HG02938 (cell line): Measurements from ENCODE around the gene IL10.
"Not testable (repeated sequence)": the region's sequence is repeated elsewhere in the genome, so short reads cannot be mapped to it uniquely, and the experiment has no call there.

Experiments
- ATAC-seq: cut with Tn5 transposase; IDR thresholded peaks from one replicate; pipeline ENCODE4 v1.9.1; 2021; ENCODE audit warnings: mild to moderate bottlenecking, moderate library complexity; ENCODE audit not compliant: unreplicated experiment

The IL10 gene

GRCh38 chr1:206794294-206794908, 22.1 kb upstream of the IL10 start:
- ATAC-seq: no peak

- no peak for ATAC-seq
These were observed 21.3 kb upstream of the IL10 start for GRCh38 chr1:206793620-206794019.

- ATAC-seq: no peak
These were observed 20.8 kb upstream of the IL10 start for GRCh38 chr1:206792939-206793607.

GRCh38 chr1:206790502-206791250, 18.4 kb upstream of the IL10 start:
- ATAC-seq: no peak

GRCh38 chr1:206788487-206789050, 16.3 kb upstream of the IL10 start:
- ATAC-seq: no peak

GRCh38 chr1:206787891-206788290, 15.6 kb upstream of the IL10 start:
- ATAC-seq: no peak

- ATAC-seq: no peak
These were observed 14.1 kb upstream of the IL10 start for GRCh38 chr1:206786212-206786886.

GRCh38 chr1:206785182-206785765, 13.0 kb upstream of the IL10 start:
- no peak for ATAC-seq

- ATAC-seq: peak; percentile 53
These were observed 12.2 kb upstream of the IL10 start for GRCh38 chr1:206784471-206784903.

- no peak for ATAC-seq
These were observed 11.2 kb upstream of the IL10 start for GRCh38 chr1:206783506-206783905.

- peak; percentile 46 for ATAC-seq
These were observed 10.2 kb upstream of the IL10 start for GRCh38 chr1:206782448-206782847.

GRCh38 chr1:206779638-206780037, 7.3 kb upstream of the IL10 start:
- no peak for ATAC-seq

- ATAC-seq: not testable (repeated sequence)
These were observed 6.6 kb upstream of the IL10 start for GRCh38 chr1:206778911-206779310.

GRCh38 chr1:206778031-206778430, 5.7 kb upstream of the IL10 start:
- ATAC-seq: no peak

GRCh38 chr1:206776229-206776628, 3.9 kb upstream of the IL10 start:
- ATAC-seq: no peak

GRCh38 chr1:206774093-206774492, 1.8 kb upstream of the IL10 start:
- ATAC-seq: no peak

- ATAC-seq: no peak
These were observed 979 bp downstream of the IL10 start for GRCh38 chr1:206771338-206771692.

GRCh38 chr1:206770531-206771337, 1.6 kb downstream of the IL10 start, which contains the start of gene IL19:
TSS of gene IL19 (plus strand) at chr1:206770773. CDS start at chr1:206836663, 65,890 bp downstream.
- ATAC-seq: no peak

GRCh38 chr1:206769304-206769731, 3.0 kb downstream of the IL10 start:
- peak; percentile 72 for ATAC-seq
